DMS79 (cell line): Measurements from ENCODE around the gene C9orf50.
"Not testable (repeated sequence)": the region's sequence is repeated elsewhere in the genome, so short reads cannot be mapped to it uniquely, and the experiment has no call there.

Experiments used
- DNase-seq: peaks from one replicate; lab custom pipeline; 2025; lab: John Stamatoyannopoulos, UW

The C9orf50 gene

DNA sequence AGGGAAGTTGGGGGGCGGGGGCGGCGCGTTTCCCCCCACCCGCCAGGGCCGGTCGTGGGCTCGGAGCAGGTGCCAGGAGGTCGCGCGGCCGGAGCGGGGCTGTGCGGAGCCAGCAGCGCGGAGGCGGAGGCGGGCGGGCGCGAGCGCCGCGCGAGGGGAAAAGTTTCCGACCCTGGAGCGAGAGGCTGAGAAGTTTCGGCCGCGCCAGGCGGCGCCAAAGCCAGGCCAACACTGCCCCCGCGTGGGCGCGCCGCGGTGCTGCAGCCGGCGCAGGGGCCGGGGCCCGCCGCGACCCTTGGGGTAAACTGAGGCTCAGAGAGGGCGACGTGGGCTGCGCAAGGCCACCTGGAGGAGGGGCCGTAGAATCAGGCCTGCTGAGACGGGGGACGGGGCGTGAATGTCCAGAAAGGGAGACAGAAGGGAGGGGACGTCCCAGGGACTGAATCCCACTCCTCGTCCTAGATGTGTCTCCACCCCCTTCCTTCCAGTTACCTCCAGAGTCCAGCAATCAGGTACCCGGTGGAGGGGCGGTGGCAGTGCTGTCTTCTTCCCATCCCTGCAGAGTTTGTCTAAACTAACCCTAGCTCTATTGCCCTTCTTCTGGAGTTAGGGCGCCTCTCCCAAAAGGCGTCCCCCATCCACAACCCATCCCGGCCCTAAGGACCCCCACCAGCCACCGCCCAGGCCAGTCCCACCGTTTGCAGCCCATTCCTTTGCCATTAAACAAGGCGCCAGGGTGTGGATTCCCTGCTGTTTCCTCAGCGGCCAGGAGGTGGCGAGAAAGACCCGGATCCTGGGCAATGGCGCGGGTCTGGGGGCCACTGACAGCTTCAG lies 10.2 kb downstream of the C9orf50 start:
- peak; percentile 19 for DNase-seq

DNA sequence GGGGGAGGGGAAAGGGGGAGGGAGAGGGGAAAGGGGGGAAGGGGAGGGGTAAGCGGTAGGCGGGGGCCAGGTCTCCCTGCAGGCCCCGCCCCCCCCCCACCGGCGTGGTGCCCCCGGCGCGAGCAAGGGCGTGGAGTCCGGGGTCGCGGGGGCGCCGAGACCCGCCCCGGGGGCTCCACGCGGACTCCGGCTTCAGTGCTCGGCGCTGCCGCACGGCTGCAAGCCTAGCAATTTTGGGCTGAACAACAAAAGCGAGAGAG lies 10.8 kb downstream of the C9orf50 start:
- DNase-seq = no peak

DNA sequence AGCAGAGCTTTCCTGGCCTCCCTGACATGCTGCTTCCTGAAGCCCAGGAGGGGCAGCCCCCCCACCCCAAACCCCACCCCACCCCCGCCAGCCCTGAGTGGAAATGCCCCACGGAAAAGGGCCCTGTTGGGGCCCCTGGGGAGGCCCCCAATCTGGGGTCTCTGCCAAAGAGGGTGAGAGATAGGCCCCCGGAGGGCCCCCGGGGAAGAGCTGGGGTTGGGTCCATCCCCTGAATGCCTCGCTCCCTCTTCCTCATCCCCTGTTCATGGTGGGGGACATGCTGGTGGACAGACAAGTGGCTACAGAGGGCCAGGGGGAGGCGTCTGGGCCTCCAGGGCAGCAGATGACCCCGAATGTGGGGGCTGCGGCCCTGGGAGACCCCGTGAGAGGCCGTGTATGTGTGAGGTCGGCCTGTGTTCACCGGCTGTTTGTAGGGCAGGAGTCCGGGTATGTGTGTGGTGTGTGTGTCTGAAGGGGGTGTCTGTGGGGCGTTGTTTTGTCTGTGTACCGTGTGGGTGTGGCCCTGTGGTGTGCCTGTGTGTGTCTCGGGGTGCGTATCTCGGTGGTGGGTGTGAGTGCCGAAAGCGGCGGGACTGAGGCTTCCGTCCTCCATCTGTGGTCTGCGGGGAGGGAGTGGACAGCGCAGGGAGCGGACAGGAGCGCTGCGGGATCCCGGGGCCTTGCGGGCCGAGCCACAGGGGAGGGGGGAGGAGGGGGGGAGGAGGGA lies 11.3 kb downstream of the C9orf50 start:
- DNase-seq = no peak

DNA sequence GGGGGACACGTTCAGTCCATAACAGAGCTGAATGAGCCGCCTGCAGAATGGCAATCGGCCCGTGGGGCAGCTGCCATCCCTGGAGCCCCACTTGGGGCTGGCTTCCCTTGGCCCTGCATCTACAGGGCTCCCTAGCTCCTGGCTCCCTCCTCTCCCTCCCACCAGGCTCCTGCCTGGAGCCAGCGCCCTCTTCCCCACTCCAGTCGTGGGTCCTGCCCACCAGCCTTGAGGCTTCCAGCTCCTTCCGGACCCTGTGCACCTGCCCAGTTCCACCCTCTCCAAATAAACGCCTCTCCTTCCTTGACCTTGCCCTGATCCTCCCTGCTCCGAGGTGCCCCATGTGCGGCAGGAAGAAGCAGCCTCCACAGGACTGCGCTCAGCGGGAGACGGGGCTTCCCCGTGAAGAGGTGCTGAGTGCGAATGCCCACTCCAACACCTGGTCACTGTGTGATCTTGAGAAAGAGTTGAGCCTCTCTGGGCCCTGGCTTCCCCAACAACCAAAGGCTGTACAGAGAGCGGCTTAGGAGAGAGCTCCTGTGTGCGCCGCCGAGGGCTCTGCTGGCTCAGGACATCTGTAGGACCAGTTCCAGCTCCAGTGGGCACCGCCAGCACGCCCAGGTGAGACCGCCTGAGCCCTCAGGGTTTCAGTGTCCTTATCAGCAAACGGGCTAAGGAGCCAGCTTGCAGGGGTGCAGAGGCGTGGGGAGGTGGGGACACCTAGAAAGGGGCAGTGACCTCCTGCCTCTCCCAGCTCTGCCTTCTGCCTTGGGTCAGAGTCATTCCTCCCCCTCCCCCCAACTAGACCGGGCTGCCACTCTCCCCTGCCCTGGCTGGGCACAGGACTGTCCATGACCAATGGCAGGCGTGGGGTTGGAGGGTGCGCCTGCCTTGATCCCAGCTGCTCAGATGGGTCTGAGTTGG lies 12.1 kb downstream of the C9orf50 start:
- DNase-seq = no peak

DNA sequence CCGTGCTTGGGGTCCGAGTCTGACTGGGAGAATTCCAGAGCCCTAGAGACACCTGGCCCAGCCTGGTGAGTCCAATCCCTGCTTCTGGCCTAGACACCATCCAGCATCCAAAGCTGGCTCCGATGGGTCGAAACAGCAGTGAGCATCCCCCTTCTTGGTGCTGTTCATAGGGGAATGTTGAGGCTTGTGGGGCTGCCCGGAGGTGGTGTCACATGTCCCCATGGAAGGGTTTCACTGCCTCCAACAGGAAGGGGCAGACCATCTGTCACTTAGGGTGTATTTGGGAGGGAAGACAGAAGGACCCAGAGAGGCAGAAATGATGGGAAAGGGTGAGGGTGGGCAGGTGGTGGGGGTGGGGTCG lies 13.9 kb downstream of the C9orf50 start:
- DNase-seq = no peak

DNA sequence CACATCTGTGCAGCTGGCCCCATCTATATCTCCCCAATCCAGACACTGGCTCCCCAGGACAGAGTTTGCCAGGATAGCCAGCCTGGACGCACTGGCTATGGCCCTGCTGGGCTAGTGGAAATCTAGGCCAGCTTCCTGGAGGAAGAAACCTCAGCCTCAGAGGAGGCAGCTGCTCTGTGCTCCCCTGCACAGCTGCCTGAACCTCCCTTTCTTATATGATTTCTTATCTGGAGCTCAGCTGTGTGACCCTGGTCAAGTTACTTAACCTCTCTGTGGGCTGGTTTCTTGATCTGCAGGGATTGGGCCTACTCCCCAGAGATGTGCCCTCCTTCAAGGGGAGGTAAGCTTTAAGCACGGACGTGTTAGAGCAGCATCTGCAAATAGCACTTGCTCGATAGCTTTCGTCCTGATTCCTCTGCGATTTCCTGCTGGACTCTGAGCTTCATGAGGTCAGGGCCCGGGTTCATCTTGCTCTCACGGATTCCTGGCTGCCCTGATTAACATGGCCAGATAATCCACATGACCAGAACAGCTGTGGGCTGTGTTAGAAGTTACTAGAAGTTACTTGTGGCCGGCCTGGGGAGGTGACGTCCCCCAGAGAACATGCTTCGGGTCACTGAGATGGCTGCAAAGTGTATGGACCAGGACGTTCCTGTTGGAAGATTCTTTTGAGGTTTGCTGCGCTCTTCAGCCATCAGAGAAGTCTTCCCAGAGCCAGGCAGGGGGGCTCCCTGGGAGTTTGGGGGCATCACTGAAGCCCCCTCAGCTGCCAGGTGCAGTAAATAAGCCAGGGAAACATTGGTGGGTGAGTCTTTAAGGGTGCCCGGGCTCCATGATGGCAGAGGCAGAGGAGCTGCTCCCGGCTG lies 14.5 kb downstream of the C9orf50 start:
- no peak for DNase-seq

DNA sequence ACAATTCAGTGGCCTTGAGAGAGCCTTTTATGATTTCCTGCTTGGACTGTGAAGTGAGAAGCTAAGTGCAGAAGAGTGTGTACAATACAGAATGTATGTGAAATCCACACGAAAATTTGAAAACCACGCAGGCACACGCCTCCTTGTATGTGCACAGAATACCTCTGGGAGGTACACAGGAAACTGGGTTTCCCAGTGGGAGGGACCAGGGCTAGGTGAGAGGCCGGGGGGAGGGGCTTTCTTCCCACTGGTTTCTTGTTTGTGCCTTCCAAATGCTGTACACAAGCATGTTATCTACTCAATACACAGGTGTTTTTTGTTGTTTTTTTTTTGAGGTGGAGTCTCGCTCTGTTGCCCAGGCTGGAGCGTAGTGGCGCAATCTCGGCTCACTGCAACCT lies 16.1 kb downstream of the C9orf50 start:
- no peak for DNase-seq

DNA sequence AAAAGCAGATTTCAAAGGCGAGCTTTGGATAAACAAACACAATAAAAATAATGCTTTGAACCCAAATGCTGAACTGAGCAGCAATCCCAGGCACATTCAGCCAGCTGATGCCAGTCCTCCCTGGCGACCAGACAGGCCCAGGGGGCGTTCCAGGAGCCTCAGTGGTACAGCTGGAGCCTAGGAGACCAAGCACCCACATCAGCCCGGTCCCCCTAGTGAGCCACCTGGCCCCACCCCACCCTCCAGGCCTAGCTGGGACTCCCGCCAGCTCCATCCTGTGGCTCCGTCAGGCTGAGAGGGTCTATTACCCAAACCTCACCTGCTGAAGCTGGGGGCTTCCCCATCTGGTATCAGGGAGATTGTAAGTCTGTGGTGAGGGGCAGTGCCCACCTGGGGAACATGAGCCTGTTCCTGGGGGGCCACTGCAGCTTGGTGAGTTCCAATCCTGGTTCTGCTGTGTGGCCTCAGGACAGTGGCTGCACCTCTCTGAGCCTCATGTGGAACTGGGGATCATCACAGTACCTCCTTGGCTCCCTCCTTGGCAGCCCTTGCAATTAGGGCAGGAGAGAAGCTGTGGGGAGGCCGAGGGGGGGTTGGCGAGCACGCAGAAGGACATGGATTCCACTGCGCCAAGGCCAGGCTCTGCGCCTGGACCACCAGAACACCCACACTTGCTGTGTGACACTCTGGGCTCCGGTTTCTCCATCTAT lies 16.7 kb downstream of the C9orf50 start:
- DNase-seq = no peak

DNA sequence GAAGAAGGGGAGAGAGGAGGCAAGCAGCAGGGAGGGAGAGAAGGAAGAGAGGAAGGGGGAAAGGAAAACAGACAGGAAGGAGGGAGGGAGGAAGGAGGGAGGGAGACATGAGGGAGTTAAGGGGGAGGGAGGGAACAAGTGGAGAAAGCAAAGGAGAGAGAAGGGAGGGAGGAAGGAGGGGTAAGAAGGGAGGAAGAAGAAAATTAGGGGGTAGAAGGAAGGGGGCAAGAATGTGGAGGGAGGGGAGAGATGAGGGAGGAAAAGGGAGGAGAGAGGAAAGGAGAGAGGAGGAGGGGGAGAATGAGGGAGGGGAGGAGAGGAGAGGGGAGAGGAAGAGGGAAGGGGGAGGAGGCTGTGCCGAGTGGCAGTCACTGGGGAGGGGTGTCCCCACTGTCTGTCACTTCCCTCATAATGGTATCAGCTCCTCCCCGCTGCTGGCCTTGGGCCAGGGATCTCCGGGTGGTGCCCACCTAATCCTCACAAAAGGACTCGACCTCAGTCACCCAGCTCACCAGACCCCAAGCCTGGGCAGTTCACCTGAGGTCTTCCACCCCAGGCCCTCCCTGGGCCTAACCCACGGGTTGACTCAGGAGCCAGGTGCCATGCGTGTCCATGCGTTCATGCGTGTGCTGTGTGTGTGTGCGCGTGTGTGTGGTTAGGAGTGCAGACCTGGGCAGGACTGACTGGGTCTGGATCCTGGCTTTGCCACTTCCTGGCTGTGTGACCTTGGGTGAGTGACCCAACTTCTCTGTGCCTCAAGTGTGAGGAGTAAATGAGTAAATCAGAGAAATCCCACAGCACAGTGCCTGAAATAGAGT lies 18.1 kb downstream of the C9orf50 start:
- DNase-seq = no peak

DNA sequence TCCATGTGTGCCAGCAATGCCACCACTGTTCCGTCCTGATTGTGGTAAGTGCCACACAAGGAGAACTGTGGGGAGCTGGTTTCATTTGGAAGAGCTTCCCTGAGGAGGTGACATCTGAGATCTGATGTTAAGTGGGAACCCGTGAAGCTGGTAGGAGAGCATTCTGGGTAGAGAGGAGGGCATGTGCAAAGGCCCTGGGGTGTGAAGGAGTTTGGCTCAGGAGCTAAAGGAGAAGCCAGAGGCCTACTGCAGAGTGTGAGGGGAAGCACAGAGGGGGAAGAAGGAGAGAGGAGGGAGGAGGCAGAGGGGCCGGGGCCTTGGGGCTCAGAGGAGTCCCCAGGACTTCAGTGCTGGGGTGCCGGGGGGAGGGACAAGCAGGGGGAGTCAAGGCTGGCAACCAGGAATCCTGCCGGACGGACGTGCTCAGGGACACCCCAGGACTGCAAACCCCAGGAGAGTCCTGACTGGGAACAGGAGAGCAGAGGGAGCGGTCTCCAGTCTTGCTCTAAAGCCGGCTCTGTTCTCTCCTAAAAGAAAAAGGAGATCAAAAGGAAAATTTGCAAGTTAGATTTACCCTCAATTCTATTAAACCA lies 19.7 kb downstream of the C9orf50 start:
- DNase-seq = no peak

DNA sequence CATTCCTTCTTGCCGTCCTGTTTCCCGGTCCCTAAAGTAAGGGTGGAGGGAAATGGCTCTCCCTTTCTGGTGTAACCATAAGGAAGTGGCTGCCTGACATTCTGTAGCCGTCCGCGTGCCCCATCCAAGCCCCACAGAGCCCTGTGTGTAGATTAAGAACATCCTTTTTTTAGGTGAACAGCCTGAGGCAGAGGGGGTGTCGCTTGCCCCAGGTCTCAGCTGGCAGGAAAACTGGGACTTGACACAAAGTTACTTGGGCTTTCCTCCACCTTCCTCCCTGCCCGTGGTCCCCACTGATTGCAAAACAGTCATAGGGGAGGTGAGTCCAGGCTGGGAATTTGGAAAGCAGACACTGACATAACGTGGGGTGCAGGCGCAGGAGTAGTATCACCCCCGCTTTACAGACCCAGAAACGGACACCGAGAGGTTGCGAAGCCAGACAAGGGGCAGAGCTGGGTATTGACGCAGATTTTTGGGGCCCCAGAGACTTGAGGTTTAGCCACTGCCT lies 22.8 kb downstream of the C9orf50 start:
- DNase-seq = no peak

DNA sequence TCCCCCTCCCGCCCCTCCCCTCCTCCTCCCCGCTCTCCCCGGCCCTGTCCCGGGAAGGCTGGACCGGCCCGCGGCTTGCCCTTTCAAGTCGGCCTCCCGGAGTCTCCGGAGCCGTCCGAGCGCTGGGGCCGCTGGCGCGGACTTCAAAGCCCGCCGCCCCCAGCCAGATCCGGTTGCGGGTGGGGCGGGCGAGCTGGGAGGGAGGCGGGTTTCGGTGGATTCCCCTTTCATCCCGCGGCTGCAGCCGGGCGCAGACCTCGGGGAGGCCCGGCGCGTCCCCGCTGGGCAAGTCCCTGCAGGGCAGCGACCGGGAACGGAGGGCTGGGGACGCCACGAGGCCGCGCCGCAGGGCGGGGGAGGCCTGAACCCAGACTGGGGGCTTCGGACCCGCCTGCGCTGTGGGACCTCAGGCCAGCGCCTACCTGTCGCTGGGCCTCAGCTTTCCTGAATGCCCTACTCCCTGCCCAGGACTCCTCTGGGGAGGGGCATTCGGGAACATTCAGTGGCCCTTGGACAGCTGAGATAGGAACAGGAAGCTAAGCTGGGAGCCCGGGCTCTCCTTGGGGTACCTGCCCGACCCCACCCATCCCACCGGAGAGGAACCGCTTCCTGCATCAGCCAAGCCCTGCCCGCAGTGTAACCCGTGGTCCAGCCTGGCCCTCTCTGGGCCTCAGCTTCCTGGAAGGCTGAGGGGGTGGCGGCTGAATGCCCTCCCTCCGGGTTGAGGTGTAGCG lies 23.4 kb downstream of the C9orf50 start:
- DNase-seq = no peak

DNA sequence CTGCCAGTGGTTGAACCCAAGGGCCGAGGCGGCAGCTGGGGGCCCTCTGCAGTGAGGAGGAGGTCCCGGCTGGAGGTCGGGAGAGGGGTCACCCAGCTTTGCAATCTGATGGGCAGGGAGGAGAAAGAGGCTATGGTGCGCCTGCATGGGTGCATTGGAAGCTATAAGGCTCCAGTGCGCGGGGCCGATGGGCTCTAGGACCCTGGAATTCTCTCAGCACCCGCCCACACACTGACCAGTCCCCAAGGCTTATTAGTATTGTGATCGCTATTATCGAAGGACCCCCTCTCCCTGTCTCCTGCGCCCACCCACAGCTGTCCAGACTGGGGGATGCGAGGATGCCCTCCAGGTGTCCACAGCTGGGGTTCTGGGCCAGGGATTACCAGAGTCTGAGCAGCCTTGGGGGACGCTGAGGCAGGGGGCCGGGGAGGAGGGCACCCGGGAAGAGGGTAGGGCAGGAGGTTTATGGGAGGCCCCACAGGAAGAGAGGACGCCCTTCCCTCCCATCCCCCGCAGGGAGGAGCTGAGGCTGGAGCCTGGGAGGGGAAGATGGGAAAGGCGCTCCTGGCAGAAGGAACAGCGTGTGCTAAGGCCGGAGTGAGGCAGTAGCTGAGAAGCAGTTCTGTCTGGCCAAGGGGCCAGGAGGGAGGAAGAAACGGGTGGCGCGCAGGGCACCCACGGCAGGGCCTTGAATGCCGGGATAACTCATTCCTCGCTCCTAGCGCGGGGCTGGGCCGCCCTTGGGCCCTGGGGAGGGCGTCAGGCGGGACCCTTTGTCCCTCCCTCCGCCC lies 24.2 kb downstream of the C9orf50 start:
- DNase-seq = no peak

DNA sequence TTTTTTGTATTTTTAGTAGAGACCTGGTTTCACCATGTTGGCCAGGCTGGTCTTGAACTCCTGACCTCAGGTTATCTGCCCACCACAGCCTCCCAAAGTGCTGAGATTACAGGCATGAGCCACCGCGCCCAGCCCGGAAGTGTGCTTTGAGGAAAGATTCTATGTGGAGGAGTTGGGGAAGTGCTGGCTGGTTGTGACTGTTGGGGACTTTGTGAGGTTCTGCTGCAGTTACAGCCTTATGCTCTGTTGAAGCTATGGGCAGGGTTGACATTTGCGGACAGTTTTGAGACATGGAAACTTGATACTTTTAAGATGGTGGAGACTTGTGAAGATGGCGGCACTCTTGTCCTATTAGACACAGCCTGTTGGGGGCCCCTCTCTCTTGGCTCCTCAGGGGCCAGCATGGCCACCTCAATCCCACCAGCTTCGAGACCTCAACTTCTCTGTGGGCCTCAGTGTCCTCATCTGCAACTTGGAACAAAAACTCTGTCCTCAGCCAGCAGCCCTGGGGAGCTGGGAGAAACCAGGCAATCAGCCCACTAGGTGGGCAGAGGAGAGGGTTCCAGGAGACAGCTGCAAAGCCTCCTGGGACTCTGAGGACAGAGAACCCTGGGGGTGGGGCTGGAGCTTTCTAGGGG lies 24.9 kb downstream of the C9orf50 start:
- no peak for DNase-seq

DNA sequence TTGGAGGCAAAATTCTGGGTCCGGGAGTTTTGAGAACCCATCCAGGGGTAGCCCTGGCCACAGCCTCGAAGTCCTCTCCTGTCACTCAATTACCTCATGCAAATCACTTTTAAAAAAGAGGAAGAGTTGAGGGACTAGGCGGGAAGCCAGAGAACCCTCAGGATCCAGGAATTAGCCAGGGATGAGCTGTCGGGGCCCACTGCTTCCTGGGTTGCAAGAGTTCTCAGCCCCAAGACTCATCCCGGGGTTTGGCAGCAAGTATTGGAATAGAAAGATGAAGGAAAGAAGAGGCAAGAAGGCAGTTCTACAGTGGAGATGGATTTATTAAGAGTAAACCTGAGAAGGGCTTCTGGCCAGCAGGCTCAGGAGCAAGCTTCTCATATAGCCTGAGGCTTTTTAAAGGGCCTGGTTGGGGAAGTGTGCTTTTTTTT lies 25.6 kb downstream of the C9orf50 start:
- no peak for DNase-seq

DNA sequence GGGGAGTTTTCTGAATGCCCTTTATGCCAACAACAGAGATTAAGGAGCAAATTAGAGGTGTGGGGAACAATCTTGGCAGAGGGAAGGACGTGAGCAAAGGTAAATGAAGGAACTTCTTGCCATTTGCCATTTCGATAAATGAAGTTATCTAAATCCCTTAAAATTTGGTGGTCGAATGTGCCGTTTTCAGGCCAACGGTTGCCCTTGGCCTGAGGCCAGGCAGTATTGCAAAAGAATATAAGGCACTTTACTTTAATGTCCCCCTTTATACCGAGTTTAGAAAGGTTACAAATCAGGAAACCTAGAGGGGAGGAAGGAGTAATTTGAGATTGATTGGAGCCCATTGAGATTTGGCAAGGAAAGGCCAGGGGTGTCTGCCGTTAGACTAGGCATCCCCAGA lies 26.3 kb downstream of the C9orf50 start:
- no peak for DNase-seq

DNA sequence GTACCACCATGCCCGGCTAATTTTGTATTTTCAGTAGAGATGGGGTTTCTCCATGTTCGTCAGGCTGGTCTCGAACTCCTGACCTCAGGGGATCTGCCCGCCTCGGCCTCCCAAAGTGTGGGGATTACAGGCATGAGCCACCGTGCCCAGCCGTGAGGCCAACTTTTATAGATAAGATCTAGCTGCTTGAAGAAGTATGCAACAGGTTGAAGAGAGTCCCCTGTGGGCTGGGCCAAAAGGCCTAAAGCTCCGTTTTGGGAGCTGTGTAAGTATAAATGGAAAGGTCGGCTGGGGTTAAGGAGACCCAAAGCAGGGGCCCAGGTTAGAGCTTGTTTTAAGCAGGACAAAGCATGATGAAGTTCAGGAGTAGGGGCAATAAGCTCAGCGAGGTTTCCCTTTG lies 28.1 kb downstream of the C9orf50 start:
- not testable (repeated sequence) for DNase-seq

DNA sequence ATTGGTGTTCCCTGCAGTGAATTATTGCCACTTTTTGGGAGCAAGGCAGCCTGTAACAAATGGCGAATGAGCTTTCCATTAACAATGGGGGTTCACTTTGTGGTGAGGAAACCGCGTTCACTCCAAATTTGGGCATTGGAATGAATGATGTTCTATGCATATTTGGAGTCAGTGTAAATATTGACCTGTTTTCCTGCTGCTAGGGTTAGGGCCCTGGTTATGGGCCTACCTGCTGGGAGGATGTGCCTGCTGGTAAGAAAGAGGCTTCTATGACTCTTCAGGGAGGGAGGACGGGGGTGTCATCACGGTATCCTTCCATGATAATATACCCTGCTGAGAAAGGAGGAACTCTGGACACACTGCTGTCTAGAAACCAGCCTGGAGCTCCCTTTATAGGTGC lies 29.0 kb downstream of the C9orf50 start:
- DNase-seq = no peak
